K562 (cell line): ENCODE data around the gene KIF7. TPM values are rescaled to one million over a fixed set of nuclear protein-coding genes. Genes with fewer than 3 reads are reported as not detected.

ENCODE experiments used
- ATAC-seq: fragments of 200-7000 bp; cut with Tn5 transposase; 3 replicates; pipeline ENCODE4 v1.9.1; 2020; ENCODE audit warnings: moderate library complexity
- BruUV-seq: library from RNA; stranded (reverse); fragments of 400-500 nt; replicated peaks from 2 replicates; lab custom pipeline; 2021; lab: Mats Ljungman, UMichigan
- CTCF ChIA-PET: fragments of 300-600 bp; formaldehyde crosslinking; extraction: SDS; loops from one replicate; lab custom pipeline; 2021; ENCODE audit warnings: low intra/inter-chr PET ratio; lab: Yijun Ruan, JAX
- POLR2A ChIA-PET: fragments of 300-600, 350-650 bp; sonication (Branson Sonifier 250); formaldehyde crosslinking; extraction: SDS; loops from one replicate; lab custom pipeline; 2021; ENCODE audit warnings: antibody characterized with exemption, inconsistent platforms; lab: Yijun Ruan, JAX
- DNase-seq, 4 experiments: peaks; one replicate each; pipeline versions ENCODE4 v3.0.0 to v3.0.0-alpha.2; 2011 to 2018; ENCODE audit warnings: low spot score in 3 of 4, mixed read lengths in 3 of 4; ENCODE audit errors: extremely low read depth in 1 of 4
- FAIRE-seq: peaks from 2 replicates; lab custom pipeline; 2011; peaks lifted over from hg19 to GRCh38; lab: Jason Lieb, UNC
- H2AFZ ChIP-seq: 2 replicates; pipeline ENCODE4 v1.6.0; 2011; ENCODE audit warnings: low read depth, low read length, control low read depth, inconsistent platforms
- H3K27ac ChIP-seq: fragments of 200-600 bp; 3 replicates; pipeline ENCODE4 v1.8.0; 2011; ENCODE audit warnings: low read depth, mild to moderate bottlenecking, control low read depth, inconsistent platforms, low read length, moderate library complexity, mixed read lengths; ENCODE audit errors: extremely low read depth
- H3K27me3 ChIP-seq, 2 experiments: fragments of 300-600 bp in 1 of 2; 2 replicates in 1 of 2; 3 replicates in 1 of 2; pipeline versions ENCODE4 v1.6.0 to v1.8.0; 2011; ENCODE audit warnings: inconsistent platforms in 2 of 2, low read length in 2 of 2, mild to moderate bottlenecking in 1 of 2, mixed read lengths in 1 of 2, moderate library complexity in 1 of 2; ENCODE audit not compliant: control insufficient read depth in 2 of 2, insufficient read depth in 2 of 2
- H3K36me3 ChIP-seq: fragments of 300-600 bp; 3 replicates; pipeline ENCODE4 v1.8.0; 2011; ENCODE audit warnings: mild to moderate bottlenecking, low read length, inconsistent platforms; ENCODE audit not compliant: control insufficient read depth, insufficient read depth
- H3K4me1 ChIP-seq, 2 experiments: fragments of 200-600 bp in 1 of 2; replicated peaks in 1 of 2; 2 replicates in 1 of 2; 3 replicates in 1 of 2; pipeline versions ENCODE4 v1.5.1 to v1.8.0; 2011; ENCODE audit warnings: inconsistent platforms in 2 of 2, low read length in 2 of 2, mild to moderate bottlenecking in 1 of 2, mixed read lengths in 1 of 2, moderate library complexity in 1 of 2; ENCODE audit not compliant: control insufficient read depth in 2 of 2, insufficient read depth in 2 of 2
- H3K4me2 ChIP-seq: 2 replicates; pipeline ENCODE4 v1.6.1; 2011; ENCODE audit warnings: low read length, control low read depth, inconsistent platforms, mixed read lengths; ENCODE audit not compliant: insufficient read depth
- H3K4me3 ChIP-seq: fragments of 200-600 bp; sonication (generic), shearing (Covaris generic); 2 replicates; pipeline ENCODE4 v1.5.1; 2016; ENCODE audit warnings: control low read depth, inconsistent platforms
- H3K79me2 ChIP-seq: fragments of 200-600 bp; 3 replicates; pipeline ENCODE4 v1.8.0; 2011; ENCODE audit warnings: low read length, inconsistent platforms; ENCODE audit not compliant: control insufficient read depth, insufficient read depth
- H3K9ac ChIP-seq, 2 experiments: 2 replicates each; pipeline versions ENCODE4 v1.6.0 to v1.6.1; 2011; ENCODE audit warnings: low read depth in 2 of 2, low read length in 2 of 2, control low read depth in 1 of 2, inconsistent platforms in 1 of 2, mild to moderate bottlenecking in 1 of 2, mixed read lengths in 1 of 2; ENCODE audit not compliant: insufficient read depth in 1 of 2
- H3K9me1 ChIP-seq: one replicate; pipeline ENCODE4 v1.6.0; 2011; ENCODE audit warnings: inconsistent platforms, mild to moderate bottlenecking, low read length, moderate library complexity; ENCODE audit not compliant: control insufficient read depth, insufficient read depth
- H3K9me3 ChIP-seq: replicated peaks from 2 replicates; pipeline ENCODE4 v1.5.1; 2011; ENCODE audit warnings: low read depth, low read length, inconsistent platforms; ENCODE audit not compliant: control insufficient read depth, insufficient read depth
- H4K20me1 ChIP-seq: replicated peaks from 2 replicates; pipeline ENCODE4 v1.6.1; 2011; ENCODE audit warnings: low read length, inconsistent platforms, mixed read lengths; ENCODE audit not compliant: control insufficient read depth, insufficient read depth
- BMI1 ChIP-seq: fragments of 150-350 bp; IDR thresholded peaks from 2 replicates; pipeline ENCODE4 v1.6.1; 2014; ENCODE audit warnings: low read length
- CHD1 ChIP-seq: fragments of 200-600 bp; sonication (generic); IDR thresholded peaks from one replicate; pipeline ENCODE4 v1.6.1; 2012; ENCODE audit warnings: mild to moderate bottlenecking, moderate library complexity, low read length, inconsistent platforms
- NCOA2 ChIP-seq, 2 experiments: fragments of 450-650 bp; IDR thresholded peaks; 2 replicates each; pipeline ENCODE4 v1.6.1; 2018; ENCODE audit warnings: mild to moderate bottlenecking in 2 of 2, moderate library complexity in 1 of 2; ENCODE audit not compliant: partially characterized antibody in 2 of 2
- NFRKB ChIP-seq: fragments of 450-650 bp; IDR thresholded peaks from 2 replicates; pipeline ENCODE4 v1.6.1; 2016; ENCODE audit warnings: low read depth
- NONO ChIP-seq, 2 experiments: fragments of 200-400 bp in 1 of 2; fragments of 450-650 bp in 1 of 2; formaldehyde crosslinking in 1 of 2; IDR thresholded peaks; 2 replicates each; pipeline ENCODE4 v1.6.1; 2017; ENCODE audit warnings: low read depth in 2 of 2, mild to moderate bottlenecking in 2 of 2, moderate library complexity in 2 of 2, low read length in 1 of 2
- NR4A1 ChIP-seq, 2 experiments: fragments of 250-450 bp in 1 of 2; fragments of 450-650 bp in 1 of 2; sonication (Bioruptor Pico) in 1 of 2; IDR thresholded peaks; 2 replicates each; pipeline versions ENCODE4 v1.4.0 to v1.6.1; 2016 to 2020; ENCODE audit warnings: mild to moderate bottlenecking in 2 of 2, missing compliant biosample characterization in 1 of 2, missing genetic modification characterization in 1 of 2, moderate library complexity in 1 of 2
- ZNF217 ChIP-seq: sonication (generic); formaldehyde crosslinking; IDR thresholded peaks from 2 replicates; pipeline ENCODE4 v1.8.0; 2022; ENCODE audit warnings: mild to moderate bottlenecking, missing genetic modification reagents
- ZNF436 ChIP-seq: fragments of 250-450, 450-650 bp; sonication (Bioruptor Pico); formaldehyde crosslinking; IDR thresholded peaks from 2 replicates; pipeline ENCODE4 v1.7.0; 2020; ENCODE audit warnings: mild to moderate bottlenecking
- in situ Hi-C: fragments of 300-500 bp; cut with MboI; formaldehyde crosslinking; loops from 4 replicates; pipeline ENCODE4 v1.15.0; 2018; ENCODE audit warnings: inconsistent platforms, mixed read lengths
- intact Hi-C: fragments of 100-400 bp; cut with micrococcal nuclease; formaldehyde crosslinking; loops from 2 replicates; pipeline ENCODE4 v1.14.2; 2022
- polyA plus RNA-seq, 8 experiments: library from polyadenylated mRNA; depleted of rRNA in 4 of 8; stranded (reverse) in 5 of 8; unstranded in 3 of 8; fragments of >200 nt; fragmentation: Nextera tagmentation in 2 of 8; fragmentation: Illumina TruSeq in 1 of 8; extraction: Ambion mirVana in 2 of 8; extraction: Trizol in 1 of 8; gene quantifications; 2 replicates each; pipeline versions ENCODE4 v1.2.1 to v1.2.3, GENCODE V29; 2011 to 2014; ENCODE audit warnings: inconsistent platforms in 1 of 8, missing spikeins in 1 of 8
- total RNA-seq, 7 experiments: library from RNA; depleted of rRNA in 6 of 7; stranded (reverse); fragments of >200 nt in 6 of 7; fragmentation: Illumina TruSeq in 2 of 7; extraction: Trizol in 2 of 7; gene quantifications; 2 replicates each; pipeline versions ENCODE4 v1.2.1 to v1.2.3, GENCODE V29; 2011 to 2021; ENCODE audit warnings: low replicate concordance in 1 of 7
- TF ChIP-seq, protein P1 (sequence below), 2 experiments: fragments of 450-650 bp in 1 of 2; IDR thresholded peaks; 2 replicates each; pipeline ENCODE4 v1.6.1; 2011 to 2017; ENCODE audit warnings: low read depth in 2 of 2, antibody characterized with exemption in 1 of 2, borderline replicate concordance in 1 of 2, low read length in 1 of 2, mild to moderate bottlenecking in 1 of 2, mixed read lengths in 1 of 2; ENCODE audit not compliant: control insufficient read depth in 1 of 2

The KIF7 gene
- total and polyA plus RNA-seq, 9 of the 15 experiments (the other 6 are each of a cell fraction or from before 2014, with no cell fraction given) = 0.04 to 2.0 (median 0.58) TPM

DNA sequence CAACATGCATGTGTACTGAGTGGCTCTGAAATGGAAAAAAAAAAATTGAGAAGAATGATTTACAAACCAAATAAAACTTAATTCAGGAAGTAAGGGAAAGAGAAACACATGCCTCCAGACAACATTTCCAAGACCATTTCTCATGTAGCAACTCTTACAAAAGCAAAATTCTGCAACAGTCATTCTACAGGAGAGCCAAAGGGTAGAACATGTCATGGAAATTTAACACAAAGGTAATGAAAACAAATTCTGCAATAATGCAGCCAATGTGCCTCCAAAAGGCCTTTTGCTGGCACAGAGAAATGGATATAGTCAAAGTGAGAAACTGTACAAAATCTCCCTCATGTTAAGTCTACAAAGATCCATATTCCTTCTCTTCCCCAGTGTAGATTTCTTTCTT lies 31.3 kb upstream of the KIF7 start:
- intact Hi-C loops (no loop called here), in situ Hi-C loops (no loop called here)
- Histone ChIP-seq H3K4me1 (peaks cover 0 to 9% of the 10 kb centered on the region in 2 experiments; a peak in 2 of 5 replicates), H3K9me3 (no peaks in the 10 kb centered on the region), H3K4me2 (no peak overlapping the region), H3K9ac (no peak overlapping the region), H3K9me1 (no peaks in the 10 kb centered on the region), H3K36me3 (no peaks in the 10 kb centered on the region), H2AFZ (no peak overlapping the region), H3K79me2 (no peaks in the 10 kb centered on the region), H3K27me3 (peaks cover 17 to 39% of the 10 kb centered on the region in 2 experiments; a peak in 4 of 5 replicates), H3K4me3 (no peak overlapping the region), H3K27ac (no peak overlapping the region), H4K20me1 (no peaks in the 10 kb centered on the region)
- BruUV-seq = no TSS peak
- TF ChIP-seq ZNF436 (CRISPR knock-in tag) (no peak), ZNF217 (CRISPR knock-in tag) (no peak), NR4A1 (CRISPR knock-in tag; IDR thresholded peaks at IDR 0.05) (no peak), NR4A1 (tag; IDR thresholded peaks at IDR 0.05) (no peak), CHD1 (no peak), NFRKB (no peak), BMI1 (no peak), NONO (IDR thresholded peaks at IDR 0.05; ENCODE audit: low read depth in 2 of 2, low read length in 1 of 2) (no peak), NCOA2 (IDR thresholded peaks at IDR 0.05; ENCODE audit: partially characterized antibody in 2 of 2) (no peak)
- TF ChIP-seq, protein P1, sequence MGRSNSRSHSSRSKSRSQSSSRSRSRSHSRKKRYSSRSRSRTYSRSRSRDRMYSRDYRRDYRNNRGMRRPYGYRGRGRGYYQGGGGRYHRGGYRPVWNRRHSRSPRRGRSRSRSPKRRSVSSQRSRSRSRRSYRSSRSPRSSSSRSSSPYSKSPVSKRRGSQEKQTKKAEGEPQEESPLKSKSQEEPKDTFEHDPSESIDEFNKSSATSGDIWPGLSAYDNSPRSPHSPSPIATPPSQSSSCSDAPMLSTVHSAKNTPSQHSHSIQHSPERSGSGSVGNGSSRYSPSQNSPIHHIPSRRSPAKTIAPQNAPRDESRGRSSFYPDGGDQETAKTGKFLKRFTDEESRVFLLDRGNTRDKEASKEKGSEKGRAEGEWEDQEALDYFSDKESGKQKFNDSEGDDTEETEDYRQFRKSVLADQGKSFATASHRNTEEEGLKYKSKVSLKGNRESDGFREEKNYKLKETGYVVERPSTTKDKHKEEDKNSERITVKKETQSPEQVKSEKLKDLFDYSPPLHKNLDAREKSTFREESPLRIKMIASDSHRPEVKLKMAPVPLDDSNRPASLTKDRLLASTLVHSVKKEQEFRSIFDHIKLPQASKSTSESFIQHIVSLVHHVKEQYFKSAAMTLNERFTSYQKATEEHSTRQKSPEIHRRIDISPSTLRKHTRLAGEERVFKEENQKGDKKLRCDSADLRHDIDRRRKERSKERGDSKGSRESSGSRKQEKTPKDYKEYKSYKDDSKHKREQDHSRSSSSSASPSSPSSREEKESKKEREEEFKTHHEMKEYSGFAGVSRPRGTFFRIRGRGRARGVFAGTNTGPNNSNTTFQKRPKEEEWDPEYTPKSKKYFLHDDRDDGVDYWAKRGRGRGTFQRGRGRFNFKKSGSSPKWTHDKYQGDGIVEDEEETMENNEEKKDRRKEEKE (IDR thresholded peaks at IDR 0.05; ENCODE audit: borderline replicate concordance in 1 of 2, control insufficient read depth in 1 of 2, low read depth in 2 of 2, low read length in 1 of 2) = no peak
- no peak for DNase-seq
- no peak for ATAC-seq
- FAIRE-seq = no peak
- ChIA-PET CTCF (no interaction called here), POLR2A (interaction anchor here (0.7 kb wide), 1 partner anchor 65 kb away, joined by 3 read pairs; no protein-coding TSS in a partner anchor)
